Measurements from ENCODE around the gene SIGLEC1. TPM values are rescaled to one million over a fixed set of nuclear protein-coding genes. Genes with fewer than 3 reads are reported as not detected.

The SIGLEC1 gene
- total RNA-seq, 1 donor from 2014 or later: 3.5 TPM

Other genes starting within 250 kb of the SIGLEC1 start
- 26.3 TPM for gene ATRN, start 241.6 kb downstream of the SIGLEC1 start, total RNA-seq
- not detected for gene GFRA4, start 49.2 kb downstream of the SIGLEC1 start, total RNA-seq
- 53.2 TPM for gene ADAM33, start 30.6 kb downstream of the SIGLEC1 start, total RNA-seq
- gene HSPA12B, start 20.1 kb upstream of the SIGLEC1 start, total RNA-seq: 14.0 TPM
- gene ADISSP, start 55.2 kb upstream of the SIGLEC1 start, total RNA-seq: 14.4 TPM
- not detected for gene SPEF1, start 68.8 kb upstream of the SIGLEC1 start, total RNA-seq
- gene CENPB, start 74.1 kb upstream of the SIGLEC1 start, total RNA-seq: 30.9 TPM
- 22.4 TPM for gene CDC25B, start 83.7 kb upstream of the SIGLEC1 start, total RNA-seq
- 5.8 TPM for gene AP5S1, start 107.9 kb upstream of the SIGLEC1 start, total RNA-seq
- 13.5 TPM for gene MAVS, start 134.2 kb upstream of the SIGLEC1 start, total RNA-seq
- 39.8 TPM for gene PANK2, start 176.8 kb upstream of the SIGLEC1 start, total RNA-seq

All from skin of body (tissue), 1 donor.